Measurements from ENCODE around the gene SLC5A1. TPM values are rescaled to one million over a fixed set of nuclear protein-coding genes. Genes with fewer than 3 reads are reported as not detected.
A peak's percentile ranks its signal among the peaks of the same experiment; 100 is the strongest.

The SLC5A1 gene
- total and polyA plus RNA-seq, 2 experiments from 2014 or later: 0.03 TPM; not detected in 1

DNA sequence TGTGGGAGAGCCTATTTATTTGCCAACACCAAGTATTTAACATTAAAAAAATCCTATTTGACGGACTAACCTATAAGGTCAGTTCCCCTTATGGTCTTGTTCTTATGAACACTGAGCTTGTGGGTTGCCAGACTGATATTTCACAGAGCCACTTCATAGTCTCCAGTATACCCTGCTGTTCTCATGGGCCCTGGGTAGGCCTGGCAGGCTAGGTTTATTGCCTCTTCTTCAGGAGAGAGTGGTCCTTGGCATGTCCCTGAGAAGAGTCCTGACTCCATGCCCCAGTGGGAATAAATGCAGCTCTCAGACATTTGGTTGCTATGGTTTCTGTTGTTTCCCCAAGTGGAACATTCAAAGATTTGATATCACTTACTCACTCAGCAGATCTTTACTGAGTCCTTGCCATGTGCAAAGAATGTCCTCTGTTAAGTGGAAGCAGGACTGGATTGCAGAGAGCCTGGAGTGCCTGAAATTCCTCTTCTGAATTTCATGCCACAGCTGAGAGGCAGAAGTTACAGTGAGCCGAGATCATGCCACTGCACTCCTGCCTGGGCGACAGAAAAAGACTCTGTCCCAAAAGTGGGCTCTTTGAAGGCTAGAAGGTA is 15.7 kb downstream of the SLC5A1 start:
- peak; percentile 21 for DNase-seq (ENCODE audit: low spot score)
- no peak for TF ChIP-seq POLR2AphosphoS5 (IDR thresholded peaks at IDR 0.05; ENCODE audit: low read depth)
- TF ChIP-seq, protein P1, sequence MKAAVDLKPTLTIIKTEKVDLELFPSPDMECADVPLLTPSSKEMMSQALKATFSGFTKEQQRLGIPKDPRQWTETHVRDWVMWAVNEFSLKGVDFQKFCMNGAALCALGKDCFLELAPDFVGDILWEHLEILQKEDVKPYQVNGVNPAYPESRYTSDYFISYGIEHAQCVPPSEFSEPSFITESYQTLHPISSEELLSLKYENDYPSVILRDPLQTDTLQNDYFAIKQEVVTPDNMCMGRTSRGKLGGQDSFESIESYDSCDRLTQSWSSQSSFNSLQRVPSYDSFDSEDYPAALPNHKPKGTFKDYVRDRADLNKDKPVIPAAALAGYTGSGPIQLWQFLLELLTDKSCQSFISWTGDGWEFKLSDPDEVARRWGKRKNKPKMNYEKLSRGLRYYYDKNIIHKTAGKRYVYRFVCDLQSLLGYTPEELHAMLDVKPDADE (IDR thresholded peaks at IDR 0.05): no peak
- no peak for TF ChIP-seq NANOG (IDR thresholded peaks at IDR 0.05; ENCODE audit: borderline replicate concordance)
- TF ChIP-seq ZNF114 (CRISPR knock-in tag; IDR thresholded peaks at IDR 0.05): no peak
- no peak for TF ChIP-seq CREB1 (CRISPR knock-in tag; IDR thresholded peaks at IDR 0.05; ENCODE audit: low read depth)
- TF ChIP-seq, protein P2, sequence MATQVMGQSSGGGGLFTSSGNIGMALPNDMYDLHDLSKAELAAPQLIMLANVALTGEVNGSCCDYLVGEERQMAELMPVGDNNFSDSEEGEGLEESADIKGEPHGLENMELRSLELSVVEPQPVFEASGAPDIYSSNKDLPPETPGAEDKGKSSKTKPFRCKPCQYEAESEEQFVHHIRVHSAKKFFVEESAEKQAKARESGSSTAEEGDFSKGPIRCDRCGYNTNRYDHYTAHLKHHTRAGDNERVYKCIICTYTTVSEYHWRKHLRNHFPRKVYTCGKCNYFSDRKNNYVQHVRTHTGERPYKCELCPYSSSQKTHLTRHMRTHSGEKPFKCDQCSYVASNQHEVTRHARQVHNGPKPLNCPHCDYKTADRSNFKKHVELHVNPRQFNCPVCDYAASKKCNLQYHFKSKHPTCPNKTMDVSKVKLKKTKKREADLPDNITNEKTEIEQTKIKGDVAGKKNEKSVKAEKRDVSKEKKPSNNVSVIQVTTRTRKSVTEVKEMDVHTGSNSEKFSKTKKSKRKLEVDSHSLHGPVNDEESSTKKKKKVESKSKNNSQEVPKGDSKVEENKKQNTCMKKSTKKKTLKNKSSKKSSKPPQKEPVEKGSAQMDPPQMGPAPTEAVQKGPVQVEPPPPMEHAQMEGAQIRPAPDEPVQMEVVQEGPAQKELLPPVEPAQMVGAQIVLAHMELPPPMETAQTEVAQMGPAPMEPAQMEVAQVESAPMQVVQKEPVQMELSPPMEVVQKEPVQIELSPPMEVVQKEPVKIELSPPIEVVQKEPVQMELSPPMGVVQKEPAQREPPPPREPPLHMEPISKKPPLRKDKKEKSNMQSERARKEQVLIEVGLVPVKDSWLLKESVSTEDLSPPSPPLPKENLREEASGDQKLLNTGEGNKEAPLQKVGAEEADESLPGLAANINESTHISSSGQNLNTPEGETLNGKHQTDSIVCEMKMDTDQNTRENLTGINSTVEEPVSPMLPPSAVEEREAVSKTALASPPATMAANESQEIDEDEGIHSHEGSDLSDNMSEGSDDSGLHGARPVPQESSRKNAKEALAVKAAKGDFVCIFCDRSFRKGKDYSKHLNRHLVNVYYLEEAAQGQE (IDR thresholded peaks at IDR 0.05; ENCODE audit: unreplicated experiment): no peak
- no peak for TF ChIP-seq EZH2phosphoT487 (IDR thresholded peaks at IDR 0.05; ENCODE audit: unreplicated experiment)
- TF ChIP-seq, protein P3, sequence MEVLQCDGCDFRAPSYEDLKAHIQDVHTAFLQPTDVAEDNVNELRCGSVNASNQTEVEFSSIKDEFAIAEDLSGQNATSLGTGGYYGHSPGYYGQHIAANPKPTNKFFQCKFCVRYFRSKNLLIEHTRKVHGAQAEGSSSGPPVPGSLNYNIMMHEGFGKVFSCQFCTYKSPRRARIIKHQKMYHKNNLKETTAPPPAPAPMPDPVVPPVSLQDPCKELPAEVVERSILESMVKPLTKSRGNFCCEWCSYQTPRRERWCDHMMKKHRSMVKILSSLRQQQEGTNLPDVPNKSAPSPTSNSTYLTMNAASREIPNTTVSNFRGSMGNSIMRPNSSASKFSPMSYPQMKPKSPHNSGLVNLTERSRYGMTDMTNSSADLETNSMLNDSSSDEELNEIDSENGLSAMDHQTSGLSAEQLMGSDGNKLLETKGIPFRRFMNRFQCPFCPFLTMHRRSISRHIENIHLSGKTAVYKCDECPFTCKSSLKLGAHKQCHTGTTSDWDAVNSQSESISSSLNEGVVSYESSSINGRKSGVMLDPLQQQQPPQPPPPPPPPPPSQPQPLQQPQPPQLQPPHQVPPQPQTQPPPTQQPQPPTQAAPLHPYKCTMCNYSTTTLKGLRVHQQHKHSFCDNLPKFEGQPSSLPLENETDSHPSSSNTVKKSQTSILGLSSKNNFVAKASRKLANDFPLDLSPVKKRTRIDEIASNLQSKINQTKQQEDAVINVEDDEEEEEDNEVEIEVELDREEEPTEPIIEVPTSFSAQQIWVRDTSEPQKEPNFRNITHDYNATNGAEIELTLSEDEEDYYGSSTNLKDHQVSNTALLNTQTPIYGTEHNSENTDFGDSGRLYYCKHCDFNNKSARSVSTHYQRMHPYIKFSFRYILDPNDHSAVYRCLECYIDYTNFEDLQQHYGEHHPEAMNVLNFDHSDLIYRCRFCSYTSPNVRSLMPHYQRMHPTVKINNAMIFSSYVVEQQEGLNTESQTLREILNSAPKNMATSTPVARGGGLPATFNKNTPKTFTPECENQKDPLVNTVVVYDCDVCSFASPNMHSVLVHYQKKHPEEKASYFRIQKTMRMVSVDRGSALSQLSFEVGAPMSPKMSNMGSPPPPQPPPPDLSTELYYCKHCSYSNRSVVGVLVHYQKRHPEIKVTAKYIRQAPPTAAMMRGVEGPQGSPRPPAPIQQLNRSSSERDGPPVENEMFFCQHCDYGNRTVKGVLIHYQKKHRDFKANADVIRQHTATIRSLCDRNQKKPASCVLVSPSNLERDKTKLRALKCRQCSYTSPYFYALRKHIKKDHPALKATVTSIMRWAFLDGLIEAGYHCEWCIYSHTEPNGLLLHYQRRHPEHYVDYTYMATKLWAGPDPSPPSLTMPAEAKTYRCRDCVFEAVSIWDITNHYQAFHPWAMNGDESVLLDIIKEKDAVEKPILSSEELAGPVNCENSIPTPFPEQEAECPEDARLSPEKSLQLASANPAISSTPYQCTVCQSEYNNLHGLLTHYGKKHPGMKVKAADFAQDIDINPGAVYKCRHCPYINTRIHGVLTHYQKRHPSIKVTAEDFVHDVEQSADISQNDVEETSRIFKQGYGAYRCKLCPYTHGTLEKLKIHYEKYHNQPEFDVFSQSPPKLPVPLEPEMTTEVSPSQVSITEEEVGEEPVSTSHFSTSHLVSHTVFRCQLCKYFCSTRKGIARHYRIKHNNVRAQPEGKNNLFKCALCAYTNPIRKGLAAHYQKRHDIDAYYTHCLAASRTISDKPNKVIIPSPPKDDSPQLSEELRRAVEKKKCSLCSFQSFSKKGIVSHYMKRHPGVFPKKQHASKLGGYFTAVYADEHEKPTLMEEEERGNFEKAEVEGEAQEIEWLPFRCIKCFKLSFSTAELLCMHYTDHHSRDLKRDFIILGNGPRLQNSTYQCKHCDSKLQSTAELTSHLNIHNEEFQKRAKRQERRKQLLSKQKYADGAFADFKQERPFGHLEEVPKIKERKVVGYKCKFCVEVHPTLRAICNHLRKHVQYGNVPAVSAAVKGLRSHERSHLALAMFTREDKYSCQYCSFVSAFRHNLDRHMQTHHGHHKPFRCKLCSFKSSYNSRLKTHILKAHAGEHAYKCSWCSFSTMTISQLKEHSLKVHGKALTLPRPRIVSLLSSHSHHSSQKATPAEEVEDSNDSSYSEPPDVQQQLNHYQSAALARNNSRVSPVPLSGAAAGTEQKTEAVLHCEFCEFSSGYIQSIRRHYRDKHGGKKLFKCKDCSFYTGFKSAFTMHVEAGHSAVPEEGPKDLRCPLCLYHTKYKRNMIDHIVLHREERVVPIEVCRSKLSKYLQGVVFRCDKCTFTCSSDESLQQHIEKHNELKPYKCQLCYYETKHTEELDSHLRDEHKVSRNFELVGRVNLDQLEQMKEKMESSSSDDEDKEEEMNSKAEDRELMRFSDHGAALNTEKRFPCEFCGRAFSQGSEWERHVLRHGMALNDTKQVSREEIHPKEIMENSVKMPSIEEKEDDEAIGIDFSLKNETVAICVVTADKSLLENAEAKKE (CRISPR knock-in tag; IDR thresholded peaks at IDR 0.05): no peak
- TF ChIP-seq, protein P4, sequence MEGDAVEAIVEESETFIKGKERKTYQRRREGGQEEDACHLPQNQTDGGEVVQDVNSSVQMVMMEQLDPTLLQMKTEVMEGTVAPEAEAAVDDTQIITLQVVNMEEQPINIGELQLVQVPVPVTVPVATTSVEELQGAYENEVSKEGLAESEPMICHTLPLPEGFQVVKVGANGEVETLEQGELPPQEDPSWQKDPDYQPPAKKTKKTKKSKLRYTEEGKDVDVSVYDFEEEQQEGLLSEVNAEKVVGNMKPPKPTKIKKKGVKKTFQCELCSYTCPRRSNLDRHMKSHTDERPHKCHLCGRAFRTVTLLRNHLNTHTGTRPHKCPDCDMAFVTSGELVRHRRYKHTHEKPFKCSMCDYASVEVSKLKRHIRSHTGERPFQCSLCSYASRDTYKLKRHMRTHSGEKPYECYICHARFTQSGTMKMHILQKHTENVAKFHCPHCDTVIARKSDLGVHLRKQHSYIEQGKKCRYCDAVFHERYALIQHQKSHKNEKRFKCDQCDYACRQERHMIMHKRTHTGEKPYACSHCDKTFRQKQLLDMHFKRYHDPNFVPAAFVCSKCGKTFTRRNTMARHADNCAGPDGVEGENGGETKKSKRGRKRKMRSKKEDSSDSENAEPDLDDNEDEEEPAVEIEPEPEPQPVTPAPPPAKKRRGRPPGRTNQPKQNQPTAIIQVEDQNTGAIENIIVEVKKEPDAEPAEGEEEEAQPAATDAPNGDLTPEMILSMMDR (conservative IDR thresholded peaks at IDR 0.05; ENCODE audit: low read depth in 2 of 2): no peak
- TF ChIP-seq ZNF331 (CRISPR knock-in tag; IDR thresholded peaks at IDR 0.05; ENCODE audit: low read depth): no peak
- no peak for TF ChIP-seq STAT1 (IDR thresholded peaks at IDR 0.05; ENCODE audit: unreplicated experiment)
- TF ChIP-seq JUNB (IDR thresholded peaks at IDR 0.05; ENCODE audit: unreplicated experiment): no peak
- TF ChIP-seq EZH2 (IDR thresholded peaks at IDR 0.05; ENCODE audit: low read depth, unreplicated experiment): no peak
- no peak overlapping the region for H3K4me2 ChIP-seq
- Mint-ChIP-seq H3K9me3 (no peaks in the 10 kb centered on the region), H3K27me3 (ENCODE audit: insufficient read depth, low read depth, poor library complexity) (peaks cover 4% of the 10 kb centered on the region), H3K4me3 (no peak overlapping the region), H3K4me1 (no peaks in the 10 kb centered on the region), H3K27ac (no peak overlapping the region), H3K36me3 (ENCODE audit: low read depth) (no peaks in the 10 kb centered on the region)
- no peaks in the 10 kb centered on the region for H3K79me2 ChIP-seq (replicated peaks; ENCODE audit: insufficient read depth)
- ATAC-seq: no peak
- H3K4me3 ChIP-seq: no peak overlapping the region
- H2AFZ ChIP-seq: peak overlapping the region; percentile 66; the same call in 1 of the 2 replicates
- no peaks in the 10 kb centered on the region; the same call in 1 of the 2 replicates for H3K9me2 ChIP-seq (ENCODE audit: insufficient read depth)
- no peaks in the 10 kb centered on the region for H3F3A ChIP-seq (replicated peaks; ENCODE audit: low read depth)
- no peaks in the 10 kb centered on the region for H3K4me1 ChIP-seq (ENCODE audit: insufficient read depth)
- no peak overlapping the region for H3K27ac ChIP-seq (ENCODE audit: low read depth)
- no peaks in the 10 kb centered on the region for H3K36me3 ChIP-seq (ENCODE audit: insufficient read depth)
- H4K20me1 ChIP-seq (replicated peaks; ENCODE audit: insufficient read depth): no peaks in the 10 kb centered on the region; the same call in 1 of the 2 replicates
- H3K27me3 ChIP-seq (ENCODE audit: insufficient read depth): no peaks in the 10 kb centered on the region

All from GM23338 (cell line).